Measurements from ENCODE around the gene PTGER2.

DNA sequence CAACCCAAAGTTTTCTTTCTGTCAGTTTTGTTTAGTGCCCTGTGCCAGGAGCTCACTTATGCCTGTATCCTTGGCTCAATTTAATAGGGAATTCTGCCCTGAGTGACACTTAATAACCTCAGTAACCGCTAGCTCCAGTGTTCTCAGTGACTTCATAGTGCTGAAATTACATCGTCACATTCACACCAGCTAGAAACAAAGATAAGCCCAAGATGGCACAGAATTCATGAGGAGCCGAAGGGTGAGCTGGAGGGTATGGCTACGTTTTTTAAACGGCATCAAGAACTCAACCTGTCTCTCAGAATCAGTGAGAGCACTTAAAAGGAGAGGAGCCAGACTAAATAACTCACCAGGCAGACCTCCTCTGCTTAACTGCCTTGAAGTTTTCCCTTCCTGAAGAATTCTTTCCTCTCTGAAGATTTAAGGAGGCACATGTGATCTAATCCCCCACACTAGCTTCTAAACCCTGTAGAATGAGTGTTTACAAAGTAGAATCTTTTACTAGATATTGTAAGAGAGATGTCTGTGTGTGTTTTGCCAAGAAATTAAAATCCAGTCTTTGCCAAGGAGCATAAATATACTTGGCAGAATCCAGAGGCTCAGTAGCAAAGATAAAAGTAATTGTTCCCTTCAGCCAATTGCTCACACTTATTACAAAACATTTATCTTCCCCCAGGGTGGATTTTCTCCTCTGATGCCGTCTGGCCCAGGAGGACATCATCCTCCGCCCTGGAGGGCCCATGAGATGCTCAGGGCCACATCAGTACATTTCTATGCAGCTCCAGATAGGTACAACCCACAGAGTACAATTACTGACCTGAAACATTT lies 37.3 kb downstream of the PTGER2 start:
- TF ChIP-seq, protein P1, sequence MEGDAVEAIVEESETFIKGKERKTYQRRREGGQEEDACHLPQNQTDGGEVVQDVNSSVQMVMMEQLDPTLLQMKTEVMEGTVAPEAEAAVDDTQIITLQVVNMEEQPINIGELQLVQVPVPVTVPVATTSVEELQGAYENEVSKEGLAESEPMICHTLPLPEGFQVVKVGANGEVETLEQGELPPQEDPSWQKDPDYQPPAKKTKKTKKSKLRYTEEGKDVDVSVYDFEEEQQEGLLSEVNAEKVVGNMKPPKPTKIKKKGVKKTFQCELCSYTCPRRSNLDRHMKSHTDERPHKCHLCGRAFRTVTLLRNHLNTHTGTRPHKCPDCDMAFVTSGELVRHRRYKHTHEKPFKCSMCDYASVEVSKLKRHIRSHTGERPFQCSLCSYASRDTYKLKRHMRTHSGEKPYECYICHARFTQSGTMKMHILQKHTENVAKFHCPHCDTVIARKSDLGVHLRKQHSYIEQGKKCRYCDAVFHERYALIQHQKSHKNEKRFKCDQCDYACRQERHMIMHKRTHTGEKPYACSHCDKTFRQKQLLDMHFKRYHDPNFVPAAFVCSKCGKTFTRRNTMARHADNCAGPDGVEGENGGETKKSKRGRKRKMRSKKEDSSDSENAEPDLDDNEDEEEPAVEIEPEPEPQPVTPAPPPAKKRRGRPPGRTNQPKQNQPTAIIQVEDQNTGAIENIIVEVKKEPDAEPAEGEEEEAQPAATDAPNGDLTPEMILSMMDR (IDR thresholded peaks at IDR 0.05; ENCODE audit: poor library complexity, severe bottlenecking) = no peak
- TF ChIP-seq SMC3 (conservative IDR thresholded peaks at IDR 0.05; ENCODE audit: poor library complexity) (no peak), EZH2 (IDR thresholded peaks at IDR 0.05; ENCODE audit: borderline replicate concordance, insufficient read depth, low read length, poor library complexity, severe bottlenecking) (no peak), EP300 (conservative IDR thresholded peaks at IDR 0.05; ENCODE audit: poor library complexity, severe bottlenecking) (no peak), TAF1 (IDR thresholded peaks at IDR 0.05; ENCODE audit: low read depth) (no peak), RAD21 (conservative IDR thresholded peaks at IDR 0.05) (no peak), POLR2AphosphoS5 (IDR thresholded peaks at IDR 0.05) (no peak), MXI1 (conservative IDR thresholded peaks at IDR 0.05; ENCODE audit: poor library complexity, severe bottlenecking) (no peak)
- TF ChIP-seq, protein P2, sequence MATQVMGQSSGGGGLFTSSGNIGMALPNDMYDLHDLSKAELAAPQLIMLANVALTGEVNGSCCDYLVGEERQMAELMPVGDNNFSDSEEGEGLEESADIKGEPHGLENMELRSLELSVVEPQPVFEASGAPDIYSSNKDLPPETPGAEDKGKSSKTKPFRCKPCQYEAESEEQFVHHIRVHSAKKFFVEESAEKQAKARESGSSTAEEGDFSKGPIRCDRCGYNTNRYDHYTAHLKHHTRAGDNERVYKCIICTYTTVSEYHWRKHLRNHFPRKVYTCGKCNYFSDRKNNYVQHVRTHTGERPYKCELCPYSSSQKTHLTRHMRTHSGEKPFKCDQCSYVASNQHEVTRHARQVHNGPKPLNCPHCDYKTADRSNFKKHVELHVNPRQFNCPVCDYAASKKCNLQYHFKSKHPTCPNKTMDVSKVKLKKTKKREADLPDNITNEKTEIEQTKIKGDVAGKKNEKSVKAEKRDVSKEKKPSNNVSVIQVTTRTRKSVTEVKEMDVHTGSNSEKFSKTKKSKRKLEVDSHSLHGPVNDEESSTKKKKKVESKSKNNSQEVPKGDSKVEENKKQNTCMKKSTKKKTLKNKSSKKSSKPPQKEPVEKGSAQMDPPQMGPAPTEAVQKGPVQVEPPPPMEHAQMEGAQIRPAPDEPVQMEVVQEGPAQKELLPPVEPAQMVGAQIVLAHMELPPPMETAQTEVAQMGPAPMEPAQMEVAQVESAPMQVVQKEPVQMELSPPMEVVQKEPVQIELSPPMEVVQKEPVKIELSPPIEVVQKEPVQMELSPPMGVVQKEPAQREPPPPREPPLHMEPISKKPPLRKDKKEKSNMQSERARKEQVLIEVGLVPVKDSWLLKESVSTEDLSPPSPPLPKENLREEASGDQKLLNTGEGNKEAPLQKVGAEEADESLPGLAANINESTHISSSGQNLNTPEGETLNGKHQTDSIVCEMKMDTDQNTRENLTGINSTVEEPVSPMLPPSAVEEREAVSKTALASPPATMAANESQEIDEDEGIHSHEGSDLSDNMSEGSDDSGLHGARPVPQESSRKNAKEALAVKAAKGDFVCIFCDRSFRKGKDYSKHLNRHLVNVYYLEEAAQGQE (IDR thresholded peaks at IDR 0.05; ENCODE audit: borderline replicate concordance) = peak; percentile 41

Data from neural cell (in vitro differentiated cells).